H1 (cell line): ENCODE data around the gene C14orf119. TPM values are rescaled to one million over a fixed set of nuclear protein-coding genes. Genes with fewer than 3 reads are reported as not detected.
A peak's percentile ranks its signal among the peaks of the same experiment; 100 is the strongest.

Source experiments
- CTCF ChIA-PET: fragments of 300-600 bp; sonication (Branson Sonifier 250); formaldehyde crosslinking; loops from one replicate; lab custom pipeline; 2021; ENCODE audit not compliant: partially characterized antibody; lab: Charles Lee
- POLR2A ChIA-PET: fragments of 300-600 bp; sonication (Branson Sonifier 250); formaldehyde crosslinking; loops from one replicate; lab custom pipeline; 2021; ENCODE audit warnings: inconsistent platforms; ENCODE audit not compliant: partially characterized antibody; lab: Charles Lee
- DNase-seq, 2 experiments: peaks; one replicate each; pipeline versions ENCODE4 v3.0.0 to v3.0.0-alpha.2; 2010 to 2022; ENCODE audit warnings: low spot score in 2 of 2, low read depth in 1 of 2, mixed read lengths in 1 of 2
- FAIRE-seq: peaks from 2 replicates; lab custom pipeline; 2011; peaks lifted over from hg19 to GRCh38; lab: Jason Lieb, UNC
- H2AFZ ChIP-seq: 2 replicates; pipeline ENCODE4 v1.8.1; 2012; ENCODE audit warnings: low read length, inconsistent platforms
- H2AK5ac ChIP-seq: 2 replicates; pipeline ENCODE4 v1.6.1; 2013; ENCODE audit warnings: low read depth, low read length
- H2BK120ac ChIP-seq: replicated peaks from 2 replicates; pipeline ENCODE3; 2013; ENCODE audit warnings: low read depth, low read length, inconsistent platforms
- H2BK12ac ChIP-seq: 2 replicates; pipeline ENCODE4 v1.6.1; 2013; ENCODE audit warnings: low read depth, low read length
- H2BK15ac ChIP-seq: 2 replicates; pipeline ENCODE4 v1.6.1; 2013; ENCODE audit warnings: low read length
- H2BK20ac ChIP-seq: 2 replicates; pipeline ENCODE4 v1.6.1; 2013; ENCODE audit warnings: low read length
- H2BK5ac ChIP-seq: 2 replicates; pipeline ENCODE4 v1.6.1; 2013; ENCODE audit warnings: low read depth, low read length
- H3K14ac ChIP-seq: 2 replicates; pipeline ENCODE4 v1.6.1; 2013; ENCODE audit warnings: inconsistent platforms; ENCODE audit not compliant: insufficient read length
- H3K18ac ChIP-seq: 2 replicates; pipeline ENCODE4 v1.6.1; 2013; ENCODE audit warnings: low read length; ENCODE audit errors: extremely low read depth
- H3K23ac ChIP-seq: 2 replicates; pipeline ENCODE4 v1.6.1; 2013; ENCODE audit warnings: inconsistent platforms; ENCODE audit not compliant: insufficient read length
- H3K23me2 ChIP-seq: 2 replicates; pipeline ENCODE4 v1.6.1; 2013; ENCODE audit warnings: low read depth, low read length
- H3K27ac ChIP-seq: 2 replicates; pipeline ENCODE4 v1.6.1; 2011; ENCODE audit warnings: low read depth, low read length, inconsistent platforms
- H3K27me3 ChIP-seq, 4 experiments: replicated peaks in 1 of 4; 1 replicate in 1 of 4; 2 replicates in 3 of 4; pipeline versions ENCODE4 v1.6.1 to v1.8.1; 2011 to 2013; ENCODE audit warnings: low read length in 3 of 4, mild to moderate bottlenecking in 3 of 4, inconsistent platforms in 2 of 4, mixed read lengths in 2 of 4, moderate library complexity in 1 of 4; ENCODE audit not compliant: control insufficient read depth in 3 of 4, insufficient read depth in 3 of 4; ENCODE audit errors: extremely low read depth in 1 of 4
- H3K36me3 ChIP-seq, 4 experiments: 2 replicates each; pipeline versions ENCODE4 v1.6.1 to v1.8.1; 2011 to 2013; ENCODE audit warnings: mild to moderate bottlenecking in 4 of 4, low read length in 3 of 4, moderate library complexity in 2 of 4, control low read depth in 1 of 4, inconsistent platforms in 1 of 4; ENCODE audit not compliant: insufficient read depth in 4 of 4, control insufficient read depth in 2 of 4
- H3K4ac ChIP-seq: replicated peaks from 2 replicates; pipeline ENCODE3; 2013; ENCODE audit warnings: low read length, low read depth, mixed read lengths, inconsistent platforms; ENCODE audit not compliant: insufficient read length
- H3K4me1 ChIP-seq, 4 experiments: replicated peaks in 1 of 4; 1 replicate in 1 of 4; 2 replicates in 3 of 4; pipeline versions ENCODE4 v1.6.1 to v1.8.1; 2011 to 2013; ENCODE audit warnings: low read length in 3 of 4, inconsistent platforms in 2 of 4, mixed read lengths in 1 of 4; ENCODE audit not compliant: insufficient read depth in 4 of 4, control insufficient read depth in 3 of 4
- H3K4me2 ChIP-seq, 2 experiments: 2 replicates each; pipeline versions ENCODE4 v1.6.1 to v1.8.1; 2011 to 2013; ENCODE audit warnings: low read depth in 2 of 2, low read length in 2 of 2, control low read depth in 1 of 2, inconsistent platforms in 1 of 2, mild to moderate bottlenecking in 1 of 2; ENCODE audit not compliant: insufficient read depth in 1 of 2
- H3K4me3 ChIP-seq, 4 experiments: fragments of 200-600, 300-600 bp in 1 of 4; sonication (generic), shearing (Covaris generic), sonication (Bioruptor Twin) in 1 of 4; 2 replicates each; pipeline versions ENCODE4 v1.5.1 to v1.8.1; 2011 to 2016; ENCODE audit warnings: low read length in 4 of 4, low read depth in 3 of 4, control low read depth in 2 of 4, inconsistent platforms in 2 of 4, mild to moderate bottlenecking in 2 of 4, mixed read lengths in 1 of 4, moderate library complexity in 1 of 4; ENCODE audit not compliant: insufficient read depth in 2 of 4; ENCODE audit errors: extremely low read depth in 1 of 4
- H3K56ac ChIP-seq: replicated peaks from 2 replicates; pipeline ENCODE3; 2013; ENCODE audit warnings: low read depth, mild to moderate bottlenecking, mixed read lengths, low read length, inconsistent platforms; ENCODE audit not compliant: insufficient read length
- H3K79me1 ChIP-seq: 2 replicates; pipeline ENCODE4 v1.6.1; 2013; ENCODE audit warnings: low read depth, low read length, control low read depth
- H3K79me2 ChIP-seq, 2 experiments: 2 replicates each; pipeline versions ENCODE4 v1.6.1 to v1.8.1; 2012 to 2013; ENCODE audit warnings: low read length in 2 of 2, mild to moderate bottlenecking in 2 of 2, inconsistent platforms in 1 of 2; ENCODE audit not compliant: insufficient read depth in 2 of 2, control insufficient read depth in 1 of 2
- H3K9ac ChIP-seq, 4 experiments: replicated peaks in 1 of 4; 1 replicate in 1 of 4; 2 replicates in 3 of 4; pipeline versions ENCODE4 v1.6.1 to v1.8.1; 2011 to 2013; ENCODE audit warnings: low read depth in 3 of 4, low read length in 3 of 4, control low read depth in 2 of 4, mild to moderate bottlenecking in 2 of 4, moderate library complexity in 2 of 4, inconsistent platforms in 1 of 4; ENCODE audit errors: extremely low read depth in 1 of 4
- H3K9me3 ChIP-seq, 2 experiments: 2 replicates each; pipeline versions ENCODE4 v1.6.1 to v1.8.1; 2012 to 2013; ENCODE audit warnings: mild to moderate bottlenecking in 2 of 2, moderate library complexity in 2 of 2, control low read depth in 1 of 2, inconsistent platforms in 1 of 2, low read depth in 1 of 2, low read length in 1 of 2, mixed read lengths in 1 of 2; ENCODE audit not compliant: insufficient read depth in 2 of 2
- H4K20me1 ChIP-seq, 2 experiments: replicated peaks in 1 of 2; 2 replicates each; pipeline versions ENCODE3 to v1.8.1; 2011 to 2013; ENCODE audit warnings: inconsistent platforms in 2 of 2, low read length in 2 of 2, mild to moderate bottlenecking in 1 of 2; ENCODE audit not compliant: insufficient read depth in 2 of 2, control insufficient read depth in 1 of 2
- H4K5ac ChIP-seq: 2 replicates; pipeline ENCODE4 v1.6.1; 2013; ENCODE audit warnings: low read length, low read depth, mixed read lengths, inconsistent platforms; ENCODE audit not compliant: insufficient read length
- H4K8ac ChIP-seq: 2 replicates; pipeline ENCODE4 v1.8.0; 2013; ENCODE audit warnings: mild to moderate bottlenecking, moderate library complexity, low read length, inconsistent platforms; ENCODE audit not compliant: insufficient read depth; ENCODE audit errors: extremely low read depth
- H4K91ac ChIP-seq: replicated peaks from 2 replicates; pipeline ENCODE3; 2013; ENCODE audit warnings: low read length, mixed read lengths, inconsistent platforms; ENCODE audit not compliant: insufficient read length
- ASH2L ChIP-seq: fragments of 200-600, 300-600 bp; sonication (generic); IDR thresholded peaks from one replicate; pipeline ENCODE4 v1.7.1; 2017; ENCODE audit warnings: low read length
- BACH1 ChIP-seq: IDR thresholded peaks from 2 replicates; pipeline ENCODE4 v1.6.1; 2012; ENCODE audit warnings: low read length, improper control_type of control experiment
- CHD1 ChIP-seq: IDR thresholded peaks from 2 replicates; pipeline ENCODE4 v1.6.1; 2012; ENCODE audit warnings: low read depth, low read length, improper control_type of control experiment
- E2F6 ChIP-seq: IDR thresholded peaks from 2 replicates; pipeline ENCODE4 v1.6.1; 2012; ENCODE audit warnings: inconsistent platforms
- EGR1 ChIP-seq: IDR thresholded peaks from 2 replicates; pipeline ENCODE4 v1.6.1; 2011; ENCODE audit warnings: low read depth, low read length, borderline replicate concordance
- KDM5A ChIP-seq: fragments of 200-600 bp; IDR thresholded peaks from 2 replicates; pipeline ENCODE4 v1.7.1; 2012; ENCODE audit warnings: mild to moderate bottlenecking, low read length, inconsistent platforms, mixed read lengths
- RBBP5 ChIP-seq: IDR thresholded peaks from 2 replicates; pipeline ENCODE4 v1.7.1; 2012; ENCODE audit warnings: low read depth, mild to moderate bottlenecking, inconsistent platforms, low read length, moderate library complexity, borderline replicate concordance
- RFX5 ChIP-seq: IDR thresholded peaks from 2 replicates; pipeline ENCODE4 v1.6.1; 2011; ENCODE audit warnings: low read depth, low read length, improper control_type of control experiment, borderline replicate concordance
- SAP30 ChIP-seq: fragments of 300-600 bp; sonication (generic); IDR thresholded peaks from 2 replicates; pipeline ENCODE4 v1.7.1; 2012; ENCODE audit warnings: low read length, moderate library complexity, mild to moderate bottlenecking, inconsistent platforms; ENCODE audit not compliant: insufficient read depth, insufficient replicate concordance
- SIX5 ChIP-seq: IDR thresholded peaks from 2 replicates; pipeline ENCODE4 v1.6.1; 2011; ENCODE audit warnings: mild to moderate bottlenecking, low read depth, low read length
- SP4 ChIP-seq: IDR thresholded peaks from 2 replicates; pipeline ENCODE4 v1.6.1; 2012; ENCODE audit warnings: low read length, inconsistent platforms
- TBP ChIP-seq: IDR thresholded peaks from 2 replicates; pipeline ENCODE4 v1.6.1; 2011; ENCODE audit warnings: low read depth, low read length, improper control_type of control experiment
- WGBS, 2 experiments: shearing (Covaris generic) in 1 of 2; methylation state at CpG; one replicate each; pipeline versions ENCODE4 v1.1.6 to v1.1.7; 2013 to 2015; ENCODE audit warnings: low lambda C conversion rate in 2 of 2, mixed read lengths in 2 of 2, inconsistent platforms in 1 of 2, low coverage in 1 of 2, missing lambda C conversion rate in 1 of 2; ENCODE audit not compliant: insufficient replicate concordance in 2 of 2, insufficient coverage in 1 of 2, insufficient read length in 1 of 2; ENCODE audit errors: extremely low coverage in 1 of 2, missing lambda C conversion rate in 1 of 2; 5-methylcytosine and 5-hydroxymethylcytosine counted together
- polyA plus RNA-seq, 7 experiments: library from polyadenylated mRNA; depleted of rRNA in 3 of 7; stranded (reverse) in 5 of 7; unstranded in 2 of 7; fragments of >200 nt in 5 of 7; fragments of 200-250 nt in 2 of 7; gene quantifications; 1 replicate in 5 of 7; 2 replicates in 1 of 7; 4 replicates in 1 of 7; pipeline versions ENCODE4 v1.2.1 to v1.2.3, GENCODE V29; 2011 to 2013; ENCODE audit warnings: missing spikeins in 2 of 7, mixed read lengths in 2 of 7
- total RNA-seq: library from RNA; stranded (reverse); fragmentation: NEBNext Ultra II Directional; extraction: Animal tissue kit (Norgen Biotek cat#: 25700); gene quantifications from 2 replicates; pipeline ENCODE4 v1.2.1, GENCODE V29; 2021

Gene C14orf119
- total and polyA plus RNA-seq, 2 of the 8 experiments (the other 6 are each of a cell fraction or from before 2014, with no cell fraction given), result 78.1 to 94.0 TPM

GRCh38 chr14:23094666-23095195, 574 bp upstream of the C14orf119 start, which contains the start of gene ACIN1:
Gene ACIN1 (minus strand): TSS chr14:23095136. CDS start chr14:23095112, 24 bp downstream.
- Histone ChIP-seq H2AK5ac (no peak within 1 kb of the TSS), H3K79me2 (peaks cover 19 to 67% of the 10 kb centered on the region in 2 experiments), H4K91ac (peak within 1 kb of the TSS; percentile 48), H3K9me3 (no peaks in the 10 kb centered on the region), H3K4me1 (no peaks in the 10 kb centered on the region; a peak in 3 of 7 replicates), H2BK5ac (peak within 1 kb of the TSS; percentile 97), H2BK120ac (peak within 1 kb of the TSS; percentile 7), H4K8ac (peak within 1 kb of the TSS; percentile 100; the same call in 1 of the 2 replicates), H3K14ac (peak within 1 kb of the TSS; percentile 35), H3K79me1 (peaks cover 12% of the 10 kb centered on the region), H2AFZ (peak within 1 kb of the TSS; percentile 88; the same call in 1 of the 2 replicates), H4K20me1 (peaks cover 9 to 11% of the 10 kb centered on the region in 2 experiments), H3K36me3 (peaks cover 28 to 50% (median 35%) of the 10 kb centered on the region in 4 experiments), H3K23me2 (peaks cover 5% of the 10 kb centered on the region; the same call in 1 of the 2 replicates), H3K18ac (peak within 1 kb of the TSS; percentile 92), H2BK15ac (no peak within 1 kb of the TSS), H3K56ac (peak within 1 kb of the TSS; percentile 99), H2BK12ac (peak within 1 kb of the TSS; percentile 41; the same call in 1 of the 2 replicates), H4K5ac (peak within 1 kb of the TSS; percentile 97), H3K27ac (peak within 1 kb of the TSS; percentile 99), H3K4me3 (peak within 1 kb of the TSS; percentile 92 to 97 (median 96)), H3K23ac (no peak within 1 kb of the TSS), H3K4me2 (peak within 1 kb of the TSS; percentile 91 to 92), H3K4ac (peak within 1 kb of the TSS; percentile 95), H2BK20ac (no peak within 1 kb of the TSS), H3K27me3 (no peaks in the 10 kb centered on the region), H3K9ac (peak within 1 kb of the TSS; percentile 97 to 100 (median 100))
- CTCF ChIA-PET, result interaction anchor here (0.6 to 4.2 kb wide), 16 partner anchors 10 to 201 kb away, joined by 3 to 23 read pairs (median 5); no protein-coding TSS in a partner anchor
- 0% methylated on average over 49 of the region's 55 CpGs; no CpG with 5 or more reads in 1 of the 2 experiments for WGBS, 2 experiments
- POLR2A ChIA-PET, result interaction anchor here (0.6 to 3.2 kb wide), 42 partner anchors 8 to 1141 kb away, joined by 3 to 36 read pairs (median 5); partner anchors contain the start of genes AJUBA, CDH24, CEBPE and CIROP
- DNase-seq, result peak in 1 of 2 experiments; percentile 100
- no peak for FAIRE-seq
- TF ChIP-seq RBBP5, result peak; percentile 94
- peak; percentile 90 for TF ChIP-seq ASH2L
- no peak for TF ChIP-seq KDM5A
- peak; percentile 4 for TF ChIP-seq SAP30
- TF ChIP-seq SP4, result 0 out of 2 replicates have a peak, but pooled peaks have one; percentile 26
- TF ChIP-seq BACH1, result no peak
- TF ChIP-seq E2F6, result peak; percentile 43
- TF ChIP-seq TBP, result peak; percentile 58
- no peak for TF ChIP-seq SIX5
- no peak for TF ChIP-seq RFX5
- TF ChIP-seq EGR1, result no peak
- 0 out of 2 replicates have a peak, but pooled peaks have one; percentile 42 for TF ChIP-seq CHD1
